Parathyroid adenoma (tissue), 2 donors: ENCODE results near the gene TECTB.

ENCODE experiments used
- H2AFZ ChIP-seq: fragments of 300-600 bp; sonication (generic); one replicate; pipeline ENCODE4 v1.7.0; 2017; ENCODE audit warnings: antibody characterized with exemption, mild to moderate bottlenecking
- H3K27ac ChIP-seq: fragments of 300-600 bp; sonication (generic); one replicate; pipeline ENCODE4 v1.7.0; 2017
- H3K27me3 ChIP-seq: fragments of 300-600 bp; sonication (generic); one replicate; pipeline ENCODE4 v1.7.0; 2017; ENCODE audit warnings: low read length; ENCODE audit not compliant: control insufficient read depth, insufficient read depth
- H3K36me3 ChIP-seq: fragments of 300-600 bp; sonication (generic); one replicate; pipeline ENCODE4 v1.7.0; 2017; ENCODE audit warnings: low read length; ENCODE audit not compliant: control insufficient read depth, insufficient read depth
- H3K4me1 ChIP-seq: fragments of 300-600 bp; sonication (generic); one replicate; pipeline ENCODE4 v1.7.0; 2017; ENCODE audit warnings: control low read depth
- H3K4me2 ChIP-seq: fragments of 300-600 bp; sonication (generic); one replicate; pipeline ENCODE4 v1.7.0; 2017; ENCODE audit warnings: low read length
- H3K4me3 ChIP-seq: fragments of 300-600 bp; sonication (generic); one replicate; pipeline ENCODE4 v1.7.0; 2017; ENCODE audit warnings: low read depth, low read length
- H3K79me2 ChIP-seq: fragments of 300-600 bp; sonication (generic); one replicate; pipeline ENCODE4 v1.7.0; 2017; ENCODE audit warnings: control low read depth
- H3K9ac ChIP-seq: fragments of 300-600 bp; sonication (generic); one replicate; pipeline ENCODE4 v1.7.0; 2017; ENCODE audit warnings: mild to moderate bottlenecking
- H3K9me3 ChIP-seq: fragments of 300-600 bp; sonication (generic); one replicate; pipeline ENCODE4 v1.7.0; 2017; ENCODE audit warnings: low read length; ENCODE audit not compliant: control insufficient read depth
- TF ChIP-seq, protein P1 (sequence below): fragments of 300-600 bp; sonication (generic); IDR thresholded peaks from one replicate; pipeline ENCODE4 v1.7.0; 2017; ENCODE audit warnings: antibody characterized with exemption, mild to moderate bottlenecking
- donor health status: primary hyperparathyroidism.

Gene TECTB

DNA sequence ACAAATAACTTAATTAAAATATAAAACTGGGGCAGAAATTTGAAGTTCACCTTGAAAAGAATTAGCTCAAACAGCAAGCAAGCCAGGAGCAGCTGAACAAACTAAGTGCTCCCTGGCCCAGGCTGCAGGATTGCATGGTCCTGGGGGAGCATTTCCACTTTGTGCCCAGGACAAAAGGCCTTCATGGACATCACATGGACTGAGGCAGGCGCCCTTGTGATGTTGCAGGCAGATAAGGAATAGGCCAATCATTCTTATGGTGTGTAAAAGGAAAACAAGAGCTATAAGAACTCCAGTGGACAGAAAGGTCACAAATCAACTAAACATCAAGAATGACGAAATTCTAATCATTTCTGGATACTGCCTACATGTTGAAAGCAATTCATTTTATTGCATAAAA lies 17.5 kb upstream of the TECTB start:
- no peaks in the 10 kb centered on the region for H3K9me3 ChIP-seq
- no peaks in the 10 kb centered on the region for H3K79me2 ChIP-seq
- no peaks in the 10 kb centered on the region for H3K4me1 ChIP-seq
- no peak overlapping the region for H3K27ac ChIP-seq
- H2AFZ ChIP-seq, result no peak overlapping the region
- no peak overlapping the region for H3K4me2 ChIP-seq
- no peaks in the 10 kb centered on the region for H3K36me3 ChIP-seq
- no peak overlapping the region for H3K9ac ChIP-seq
- TF ChIP-seq, protein P1, sequence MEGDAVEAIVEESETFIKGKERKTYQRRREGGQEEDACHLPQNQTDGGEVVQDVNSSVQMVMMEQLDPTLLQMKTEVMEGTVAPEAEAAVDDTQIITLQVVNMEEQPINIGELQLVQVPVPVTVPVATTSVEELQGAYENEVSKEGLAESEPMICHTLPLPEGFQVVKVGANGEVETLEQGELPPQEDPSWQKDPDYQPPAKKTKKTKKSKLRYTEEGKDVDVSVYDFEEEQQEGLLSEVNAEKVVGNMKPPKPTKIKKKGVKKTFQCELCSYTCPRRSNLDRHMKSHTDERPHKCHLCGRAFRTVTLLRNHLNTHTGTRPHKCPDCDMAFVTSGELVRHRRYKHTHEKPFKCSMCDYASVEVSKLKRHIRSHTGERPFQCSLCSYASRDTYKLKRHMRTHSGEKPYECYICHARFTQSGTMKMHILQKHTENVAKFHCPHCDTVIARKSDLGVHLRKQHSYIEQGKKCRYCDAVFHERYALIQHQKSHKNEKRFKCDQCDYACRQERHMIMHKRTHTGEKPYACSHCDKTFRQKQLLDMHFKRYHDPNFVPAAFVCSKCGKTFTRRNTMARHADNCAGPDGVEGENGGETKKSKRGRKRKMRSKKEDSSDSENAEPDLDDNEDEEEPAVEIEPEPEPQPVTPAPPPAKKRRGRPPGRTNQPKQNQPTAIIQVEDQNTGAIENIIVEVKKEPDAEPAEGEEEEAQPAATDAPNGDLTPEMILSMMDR, result no peak
- no peak overlapping the region for H3K4me3 ChIP-seq
- H3K27me3 ChIP-seq, result no peaks in the 10 kb centered on the region

DNA sequence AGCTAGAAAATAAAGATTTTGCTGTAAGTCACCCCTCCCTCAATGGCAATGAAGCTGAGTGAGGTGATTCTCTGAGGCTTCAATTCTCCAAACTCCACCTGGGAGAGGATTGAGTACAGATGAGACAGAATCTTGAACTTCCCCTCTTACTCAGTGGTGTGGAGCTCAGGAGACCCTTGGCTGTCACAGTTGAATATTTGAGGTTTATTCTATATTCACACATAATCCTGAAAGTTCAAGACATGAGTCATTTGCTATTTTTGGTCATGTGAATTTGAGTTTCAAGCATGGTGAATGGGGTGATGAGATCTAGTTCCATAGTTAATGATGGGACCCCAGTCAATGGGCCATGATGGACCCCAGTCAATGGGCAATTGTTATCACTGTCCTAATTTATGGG lies 13.9 kb upstream of the TECTB start:
- no peak overlapping the region for H3K9ac ChIP-seq
- H2AFZ ChIP-seq, result no peak overlapping the region
- no peaks in the 10 kb centered on the region for H3K27me3 ChIP-seq
- H3K79me2 ChIP-seq, result no peaks in the 10 kb centered on the region
- no peaks in the 10 kb centered on the region for H3K4me1 ChIP-seq
- no peak overlapping the region for H3K4me2 ChIP-seq
- H3K36me3 ChIP-seq, result no peaks in the 10 kb centered on the region
- TF ChIP-seq, protein P1, result no peak
- no peaks in the 10 kb centered on the region for H3K9me3 ChIP-seq
- H3K4me3 ChIP-seq, result no peak overlapping the region
- H3K27ac ChIP-seq, result no peak overlapping the region

DNA sequence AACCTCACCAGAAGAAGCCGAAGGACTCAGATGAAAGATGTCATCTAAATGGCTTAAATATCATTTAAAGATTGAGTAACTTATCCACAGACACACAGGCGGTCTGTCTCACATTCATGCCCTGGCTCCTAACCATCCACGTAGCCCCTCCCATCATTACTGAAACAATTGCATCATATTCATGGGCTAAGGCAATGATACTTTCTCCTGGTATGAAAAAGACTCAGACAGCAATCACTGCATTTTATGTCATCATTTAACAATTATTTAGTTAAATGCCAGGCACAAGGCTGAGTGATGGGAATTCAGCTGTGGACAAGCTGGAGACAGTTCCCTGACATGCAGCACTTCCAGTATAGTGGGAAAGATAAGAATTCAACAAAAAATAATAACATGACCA lies 11.2 kb upstream of the TECTB start:
- no peak overlapping the region for H3K27ac ChIP-seq
- no peaks in the 10 kb centered on the region for H3K79me2 ChIP-seq
- H3K27me3 ChIP-seq, result no peaks in the 10 kb centered on the region
- H3K4me2 ChIP-seq, result no peak overlapping the region
- TF ChIP-seq, protein P1, result no peak
- H3K36me3 ChIP-seq, result no peaks in the 10 kb centered on the region
- H3K9me3 ChIP-seq, result no peaks in the 10 kb centered on the region
- H3K4me1 ChIP-seq, result no peaks in the 10 kb centered on the region
- H2AFZ ChIP-seq, result no peak overlapping the region
- H3K9ac ChIP-seq, result no peak overlapping the region
- H3K4me3 ChIP-seq, result no peak overlapping the region

DNA sequence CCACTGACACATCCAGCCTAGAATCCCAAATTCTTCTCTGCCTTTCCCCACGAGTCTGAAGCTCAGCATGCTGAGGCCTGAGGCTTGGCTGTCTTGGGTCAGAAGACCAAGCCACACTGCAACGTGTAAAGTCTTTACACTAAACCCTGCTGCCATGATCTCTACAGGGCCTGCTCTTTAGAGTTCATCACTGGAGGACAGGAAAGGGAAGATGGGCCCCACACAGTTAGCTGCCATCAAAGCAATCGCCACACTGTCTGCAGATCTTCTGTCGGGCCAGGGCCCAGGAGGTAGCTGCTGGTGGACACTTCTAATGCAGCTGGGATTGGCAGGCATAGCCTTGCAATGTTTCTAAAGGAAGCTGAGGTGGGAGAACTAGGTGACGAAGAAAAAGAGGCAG lies 8.4 kb upstream of the TECTB start:
- H3K4me3 ChIP-seq, result no peak overlapping the region
- H3K79me2 ChIP-seq, result no peaks in the 10 kb centered on the region
- H3K4me2 ChIP-seq, result no peak overlapping the region
- no peak overlapping the region for H3K27ac ChIP-seq
- H3K4me1 ChIP-seq, result no peaks in the 10 kb centered on the region
- no peak overlapping the region for H2AFZ ChIP-seq
- H3K27me3 ChIP-seq, result no peaks in the 10 kb centered on the region
- TF ChIP-seq, protein P1, result no peak
- no peaks in the 10 kb centered on the region for H3K9me3 ChIP-seq
- no peaks in the 10 kb centered on the region for H3K36me3 ChIP-seq
- no peak overlapping the region for H3K9ac ChIP-seq

DNA sequence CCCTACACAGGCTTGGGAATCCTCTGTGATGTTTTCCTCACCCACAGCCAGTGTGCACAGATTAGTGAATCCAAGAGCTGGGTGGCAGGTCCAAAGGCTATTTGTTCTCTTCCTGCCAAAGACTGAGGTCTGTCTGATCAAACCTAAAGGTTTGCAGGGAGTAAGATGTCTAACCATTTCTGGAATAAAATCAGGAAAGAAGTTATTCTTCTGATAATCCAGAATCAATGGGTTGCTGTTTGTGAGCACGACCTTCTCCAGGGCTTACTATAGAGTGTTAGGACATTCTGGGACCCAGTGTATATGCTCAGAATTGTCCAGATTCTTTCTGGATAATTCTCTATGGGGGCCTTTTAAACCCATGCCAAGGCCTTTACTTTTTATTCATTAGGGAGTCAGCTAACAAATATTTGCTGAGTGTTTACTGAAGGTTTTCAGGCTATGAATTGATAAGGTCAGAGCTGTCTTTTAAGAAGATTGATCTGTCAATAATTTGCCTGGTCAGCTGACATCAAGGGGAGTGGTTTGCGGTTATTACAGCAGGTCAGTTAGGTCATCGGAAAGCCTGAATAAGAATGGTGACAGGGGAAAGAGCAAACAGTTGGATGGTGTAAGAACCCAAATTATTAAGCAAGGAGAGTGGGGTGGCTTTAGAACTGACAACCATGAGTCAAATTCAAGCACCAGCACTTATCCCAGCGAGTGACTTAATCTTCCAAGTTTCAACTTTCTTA lies 7.5 kb upstream of the TECTB start:
- H3K27me3 ChIP-seq, result no peaks in the 10 kb centered on the region
- H3K36me3 ChIP-seq, result no peaks in the 10 kb centered on the region
- H3K27ac ChIP-seq, result no peak overlapping the region
- no peaks in the 10 kb centered on the region for H3K4me1 ChIP-seq
- H3K4me3 ChIP-seq, result no peak overlapping the region
- H3K9ac ChIP-seq, result no peak overlapping the region
- H3K79me2 ChIP-seq, result no peaks in the 10 kb centered on the region
- TF ChIP-seq, protein P1, result no peak
- no peaks in the 10 kb centered on the region for H3K9me3 ChIP-seq
- no peak overlapping the region for H2AFZ ChIP-seq
- no peak overlapping the region for H3K4me2 ChIP-seq
